Esophagus squamous epithelium (tissue), 4 donors: Measurements from ENCODE around the gene LPAR3.

Experiments
- POLR2A ChIP-seq, 4 donors: fragments of 450-650 bp; IDR thresholded peaks; one replicate each; pipeline ENCODE4 v1.6.1; 2017; ENCODE audit warnings: antibody characterized with exemption in 4 of 4, mild to moderate bottlenecking in 4 of 4, moderate library complexity in 3 of 4
- TF ChIP-seq, protein P1 (sequence below), 6 experiments: fragments of 450-650 bp in 4 of 6; fragments of 200-600 bp in 2 of 6; sonication (generic) in 2 of 6; IDR thresholded peaks; one replicate each; pipeline ENCODE4 v1.5.1; 2016 to 2019; ENCODE audit warnings: antibody characterized with exemption in 6 of 6, mild to moderate bottlenecking in 4 of 6, moderate library complexity in 4 of 6

DNA sequence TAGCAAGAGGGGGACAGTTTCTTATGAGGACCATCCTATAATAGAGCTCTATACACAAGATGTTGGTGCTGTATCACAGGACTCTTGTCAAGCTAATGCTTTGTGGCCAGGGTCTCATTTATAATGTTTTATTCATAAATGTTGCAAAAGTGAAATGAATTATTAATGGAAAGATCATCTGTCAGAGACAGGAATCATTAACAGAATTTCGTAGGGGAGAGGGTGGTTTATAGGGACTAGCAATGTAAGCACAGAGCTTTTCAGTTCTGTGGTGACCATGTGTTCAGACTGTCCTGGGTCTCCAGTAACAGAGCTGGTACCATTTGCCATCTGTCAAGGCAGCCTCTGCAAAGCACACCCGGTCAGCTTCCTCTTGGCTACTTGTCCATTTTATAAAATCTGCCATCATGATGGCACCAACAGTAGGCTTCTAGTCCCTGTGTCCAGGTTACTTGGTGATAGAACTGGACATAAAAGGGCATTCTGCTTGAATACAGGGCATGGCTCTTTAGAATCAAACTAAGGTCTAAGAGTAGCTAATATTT is 36.2 kb downstream of the LPAR3 start:
- TF ChIP-seq, protein P1, sequence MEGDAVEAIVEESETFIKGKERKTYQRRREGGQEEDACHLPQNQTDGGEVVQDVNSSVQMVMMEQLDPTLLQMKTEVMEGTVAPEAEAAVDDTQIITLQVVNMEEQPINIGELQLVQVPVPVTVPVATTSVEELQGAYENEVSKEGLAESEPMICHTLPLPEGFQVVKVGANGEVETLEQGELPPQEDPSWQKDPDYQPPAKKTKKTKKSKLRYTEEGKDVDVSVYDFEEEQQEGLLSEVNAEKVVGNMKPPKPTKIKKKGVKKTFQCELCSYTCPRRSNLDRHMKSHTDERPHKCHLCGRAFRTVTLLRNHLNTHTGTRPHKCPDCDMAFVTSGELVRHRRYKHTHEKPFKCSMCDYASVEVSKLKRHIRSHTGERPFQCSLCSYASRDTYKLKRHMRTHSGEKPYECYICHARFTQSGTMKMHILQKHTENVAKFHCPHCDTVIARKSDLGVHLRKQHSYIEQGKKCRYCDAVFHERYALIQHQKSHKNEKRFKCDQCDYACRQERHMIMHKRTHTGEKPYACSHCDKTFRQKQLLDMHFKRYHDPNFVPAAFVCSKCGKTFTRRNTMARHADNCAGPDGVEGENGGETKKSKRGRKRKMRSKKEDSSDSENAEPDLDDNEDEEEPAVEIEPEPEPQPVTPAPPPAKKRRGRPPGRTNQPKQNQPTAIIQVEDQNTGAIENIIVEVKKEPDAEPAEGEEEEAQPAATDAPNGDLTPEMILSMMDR (IDR thresholded peaks at IDR 0.05), result no peak
- no peak for TF ChIP-seq POLR2A (IDR thresholded peaks at IDR 0.05)
